ENCODE measurements around the gene TNFSF4. TPM values are rescaled to one million over a fixed set of nuclear protein-coding genes. Genes with fewer than 3 reads are reported as not detected.

The TNFSF4 gene
- total and polyA plus RNA-seq, 2 donors (not counting 1 experiment from before 2014, with no cell fraction given): 3.3 to 20.9 TPM

DNA sequence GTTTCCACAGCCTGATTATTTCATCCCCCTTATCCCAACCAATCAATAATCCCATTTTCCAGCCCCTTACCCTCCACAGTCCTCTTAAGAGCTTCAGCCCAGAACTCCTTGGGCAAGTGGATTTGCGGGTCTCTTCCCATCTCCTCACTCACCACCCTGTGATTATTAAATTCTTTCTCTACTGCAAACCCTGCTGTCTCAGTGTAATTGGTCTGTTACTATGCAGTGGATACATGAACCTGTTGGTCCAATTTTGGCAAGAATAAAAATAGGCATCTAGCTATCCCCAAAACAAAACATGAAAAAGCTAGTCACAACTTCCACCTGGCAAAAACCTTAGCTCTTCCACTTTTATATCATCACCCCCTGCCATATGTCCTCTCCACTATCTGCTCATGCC, 36.2 kb upstream of the TNFSF4 start:
- TF ChIP-seq, protein P1, sequence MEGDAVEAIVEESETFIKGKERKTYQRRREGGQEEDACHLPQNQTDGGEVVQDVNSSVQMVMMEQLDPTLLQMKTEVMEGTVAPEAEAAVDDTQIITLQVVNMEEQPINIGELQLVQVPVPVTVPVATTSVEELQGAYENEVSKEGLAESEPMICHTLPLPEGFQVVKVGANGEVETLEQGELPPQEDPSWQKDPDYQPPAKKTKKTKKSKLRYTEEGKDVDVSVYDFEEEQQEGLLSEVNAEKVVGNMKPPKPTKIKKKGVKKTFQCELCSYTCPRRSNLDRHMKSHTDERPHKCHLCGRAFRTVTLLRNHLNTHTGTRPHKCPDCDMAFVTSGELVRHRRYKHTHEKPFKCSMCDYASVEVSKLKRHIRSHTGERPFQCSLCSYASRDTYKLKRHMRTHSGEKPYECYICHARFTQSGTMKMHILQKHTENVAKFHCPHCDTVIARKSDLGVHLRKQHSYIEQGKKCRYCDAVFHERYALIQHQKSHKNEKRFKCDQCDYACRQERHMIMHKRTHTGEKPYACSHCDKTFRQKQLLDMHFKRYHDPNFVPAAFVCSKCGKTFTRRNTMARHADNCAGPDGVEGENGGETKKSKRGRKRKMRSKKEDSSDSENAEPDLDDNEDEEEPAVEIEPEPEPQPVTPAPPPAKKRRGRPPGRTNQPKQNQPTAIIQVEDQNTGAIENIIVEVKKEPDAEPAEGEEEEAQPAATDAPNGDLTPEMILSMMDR (conservative IDR thresholded peaks at IDR 0.05 in 1 of 2, IDR thresholded peaks at IDR 0.05 in 1 of 2; ENCODE audit: low read depth in 1 of 2, low read length in 2 of 2): no peak
- no peak for TF ChIP-seq EZH2 (IDR thresholded peaks at IDR 0.05; ENCODE audit: low read length, missing control alignments)
- H2AFZ ChIP-seq (ENCODE audit: low read length): no peak overlapping the region

DNA sequence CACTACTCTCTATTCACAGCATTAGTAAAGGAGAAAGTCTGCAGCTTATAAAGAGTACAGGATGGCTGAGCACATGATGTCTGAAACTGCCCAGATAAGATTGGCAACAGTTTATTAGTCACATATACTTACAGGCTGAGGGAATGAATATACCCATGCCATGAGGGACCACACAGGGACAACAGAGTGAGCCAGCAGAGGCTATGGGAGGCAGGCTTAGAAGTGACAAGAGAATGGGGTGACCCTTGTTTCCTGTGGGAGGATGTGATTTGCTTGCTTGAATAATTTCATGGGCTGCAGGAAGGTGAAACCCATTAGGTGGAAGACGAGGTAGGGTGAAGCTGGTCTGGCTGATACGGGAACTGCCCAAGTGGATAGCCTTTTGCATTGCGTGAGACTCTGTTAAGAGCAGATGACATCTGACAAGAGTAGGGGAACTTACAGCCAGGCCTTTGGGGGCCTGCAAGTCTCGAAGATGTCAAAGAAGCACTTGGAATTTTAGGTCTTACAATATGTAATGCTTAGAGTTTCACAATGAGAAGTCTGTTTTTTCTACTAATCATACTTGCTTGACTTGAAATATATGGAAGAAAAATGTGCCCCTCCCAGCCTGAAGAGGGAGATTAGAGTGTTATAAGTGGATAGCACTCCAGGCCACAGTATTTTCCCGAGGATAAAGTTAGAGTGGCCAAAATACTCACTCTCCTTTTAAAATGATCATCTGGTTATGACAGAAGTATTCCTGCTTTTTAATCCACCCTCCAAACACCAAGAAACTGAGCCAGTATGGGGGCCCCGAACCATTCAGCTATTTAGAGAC, 34.6 kb upstream of the TNFSF4 start:
- Histone ChIP-seq H3K4me1 (ENCODE audit: control insufficient read depth, extremely low read depth, insufficient read depth, low read length) (no peaks in the 10 kb centered on the region), H3K9ac (ENCODE audit: insufficient read depth, low read length) (no peak overlapping the region), H3K9me3 (ENCODE audit: control insufficient read depth, insufficient read depth, low read depth, low read length) (no peaks in the 10 kb centered on the region), H3K27ac (ENCODE audit: insufficient read depth, low read length) (no peak overlapping the region), H2AFZ (ENCODE audit: low read length) (no peak overlapping the region), H4K20me1 (ENCODE audit: control insufficient read depth, extremely low read depth, insufficient read depth, low read length) (no peaks in the 10 kb centered on the region), H3K27me3 (ENCODE audit: control insufficient read depth, insufficient read depth, low read length) (no peaks in the 10 kb centered on the region), H3K79me2 (ENCODE audit: control insufficient read depth, insufficient read depth, low read length) (no peaks in the 10 kb centered on the region), H3K4me2 (ENCODE audit: extremely low read depth, insufficient read depth, low read length) (no peak overlapping the region), H3K4me3 (replicated peaks in 1 of 4; ENCODE audit: control extremely low read depth in 1 of 4, insufficient read depth in 1 of 4, low read depth in 3 of 4, low read length in 4 of 4) (no peak overlapping the region), H3K36me3 (ENCODE audit: control insufficient read depth, insufficient read depth, low read length) (no peaks in the 10 kb centered on the region)
- no peak for TF ChIP-seq EZH2 (IDR thresholded peaks at IDR 0.05; ENCODE audit: low read length, missing control alignments)
- TF ChIP-seq, protein P1 (conservative IDR thresholded peaks at IDR 0.05 in 1 of 2, IDR thresholded peaks at IDR 0.05 in 1 of 2; ENCODE audit: low read depth in 1 of 2, low read length in 2 of 2): no peak
- no peak for DNase-seq (ENCODE audit: low read depth in 2 of 2)

More for the DNA sequence above, 36.2 kb upstream of the TNFSF4 start:
- Histone ChIP-seq H3K4me2 (ENCODE audit: extremely low read depth, insufficient read depth, low read length) (no peak overlapping the region), H3K27ac (ENCODE audit: insufficient read depth, low read length) (no peak overlapping the region), H3K79me2 (ENCODE audit: control insufficient read depth, insufficient read depth, low read length) (no peaks in the 10 kb centered on the region), H3K4me1 (ENCODE audit: control insufficient read depth, extremely low read depth, insufficient read depth, low read length) (no peaks in the 10 kb centered on the region), H4K20me1 (ENCODE audit: control insufficient read depth, extremely low read depth, insufficient read depth, low read length) (no peaks in the 10 kb centered on the region), H3K4me3 (replicated peaks in 1 of 4; ENCODE audit: control extremely low read depth in 1 of 4, insufficient read depth in 1 of 4, low read depth in 3 of 4, low read length in 4 of 4) (no peak overlapping the region), H3K9ac (ENCODE audit: insufficient read depth, low read length) (no peak overlapping the region), H3K9me3 (ENCODE audit: control insufficient read depth, insufficient read depth, low read depth, low read length) (no peaks in the 10 kb centered on the region), H3K36me3 (ENCODE audit: control insufficient read depth, insufficient read depth, low read length) (no peaks in the 10 kb centered on the region), H3K27me3 (ENCODE audit: control insufficient read depth, insufficient read depth, low read length) (no peaks in the 10 kb centered on the region)
- no peak for DNase-seq (ENCODE audit: low read depth in 2 of 2)

DNA sequence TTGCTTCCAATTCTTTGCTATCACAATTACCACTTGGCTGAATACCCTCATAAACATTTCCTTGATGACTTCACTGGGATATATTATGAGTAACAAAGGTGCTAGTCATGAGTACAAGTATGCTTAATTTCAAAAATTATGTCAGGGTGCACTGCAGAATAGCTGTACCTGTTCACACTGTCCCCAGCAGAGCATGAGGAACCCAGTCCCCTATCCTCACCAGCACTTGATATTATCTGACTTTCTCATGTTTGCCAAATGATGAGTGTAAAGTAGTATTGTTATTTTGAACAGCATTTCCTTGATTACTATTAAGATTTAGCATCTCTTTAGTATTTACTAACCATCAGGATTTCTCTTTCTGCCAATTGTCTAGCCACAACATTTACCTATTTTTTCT, 33.5 kb upstream of the TNFSF4 start:
- Histone ChIP-seq H3K36me3 (ENCODE audit: control insufficient read depth, insufficient read depth, low read length) (no peaks in the 10 kb centered on the region), H3K9me3 (ENCODE audit: control insufficient read depth, insufficient read depth, low read depth, low read length) (no peaks in the 10 kb centered on the region), H3K9ac (ENCODE audit: insufficient read depth, low read length) (no peak overlapping the region), H3K4me2 (ENCODE audit: extremely low read depth, insufficient read depth, low read length) (no peak overlapping the region), H3K79me2 (ENCODE audit: control insufficient read depth, insufficient read depth, low read length) (no peaks in the 10 kb centered on the region), H2AFZ (ENCODE audit: low read length) (no peak overlapping the region), H3K27ac (ENCODE audit: insufficient read depth, low read length) (no peak overlapping the region), H3K4me3 (replicated peaks in 1 of 4; ENCODE audit: control extremely low read depth in 1 of 4, insufficient read depth in 1 of 4, low read depth in 3 of 4, low read length in 4 of 4) (no peak overlapping the region), H3K4me1 (ENCODE audit: control insufficient read depth, extremely low read depth, insufficient read depth, low read length) (no peaks in the 10 kb centered on the region), H3K27me3 (ENCODE audit: control insufficient read depth, insufficient read depth, low read length) (no peaks in the 10 kb centered on the region), H4K20me1 (ENCODE audit: control insufficient read depth, extremely low read depth, insufficient read depth, low read length) (no peaks in the 10 kb centered on the region)
- TF ChIP-seq, protein P1 (conservative IDR thresholded peaks at IDR 0.05 in 1 of 2, IDR thresholded peaks at IDR 0.05 in 1 of 2; ENCODE audit: low read depth in 1 of 2, low read length in 2 of 2): no peak
- no peak for TF ChIP-seq EZH2 (IDR thresholded peaks at IDR 0.05; ENCODE audit: low read length, missing control alignments)
- DNase-seq (ENCODE audit: low read depth in 2 of 2): no peak

Data from fibroblast of lung (primary cell).